IMR-90 (cell line): ENCODE measurements around the gene PAPLN. TPM values are rescaled to one million over a fixed set of nuclear protein-coding genes. Genes with fewer than 3 reads are reported as not detected.

Source experiments
- ATAC-seq: fragments of 200-7000 bp; cut with Tn5 transposase; 2 replicates; pipeline ENCODE4 v1.9.1; 2020; ENCODE audit warnings: low read depth, mild to moderate bottlenecking, moderate library complexity
- BruUV-seq: library from RNA; stranded (reverse); fragments of 400-500 nt; replicated peaks from 2 replicates; lab custom pipeline; 2021; lab: Mats Ljungman, UMichigan
- CTCF ChIA-PET: fragments of 300-600 bp; formaldehyde crosslinking; extraction: SDS; loops from one replicate; lab custom pipeline; 2021; ENCODE audit warnings: antibody characterized with exemption; lab: Yijun Ruan, JAX
- POLR2A ChIA-PET: fragments of 300-600 bp; sonication (Branson Sonifier 250); formaldehyde crosslinking; loops from one replicate; lab custom pipeline; 2022; ENCODE audit warnings: antibody characterized with exemption; ENCODE audit not compliant: unreplicated experiment; lab: Charles Lee
- DNase-seq: peaks from one replicate; pipeline ENCODE4 v3.0.0; 2013
- H2AFZ ChIP-seq: replicated peaks from 2 replicates; pipeline ENCODE3; 2013; ENCODE audit warnings: low read length, mild to moderate bottlenecking; ENCODE audit not compliant: poor library complexity
- H2AK5ac ChIP-seq: 2 replicates; pipeline ENCODE4 v1.6.1; 2013; ENCODE audit warnings: low read depth, low read length, inconsistent platforms
- H2AK9ac ChIP-seq: replicated peaks from 2 replicates; pipeline ENCODE3; 2013; ENCODE audit warnings: mild to moderate bottlenecking, low read depth, low read length, moderate library complexity; ENCODE audit not compliant: poor library complexity
- H2BK120ac ChIP-seq: 2 replicates; pipeline ENCODE4 v1.6.1; 2013; ENCODE audit warnings: low read depth, low read length, inconsistent platforms
- H2BK15ac ChIP-seq: 3 replicates; pipeline ENCODE4 v1.6.1; 2013; ENCODE audit warnings: low read depth, low read length, inconsistent platforms
- H2BK20ac ChIP-seq: 2 replicates; pipeline ENCODE4 v1.6.1; 2013; ENCODE audit warnings: low read depth, mild to moderate bottlenecking, inconsistent platforms, low read length, moderate library complexity
- H2BK5ac ChIP-seq: 2 replicates; pipeline ENCODE4 v1.6.1; 2013; ENCODE audit warnings: mild to moderate bottlenecking, low read depth, low read length, inconsistent platforms; ENCODE audit not compliant: poor library complexity, severe bottlenecking
- H3K14ac ChIP-seq: replicated peaks from 2 replicates; pipeline ENCODE4 v1.6.1; 2013; ENCODE audit warnings: low read depth, low read length, inconsistent platforms
- H3K18ac ChIP-seq: 2 replicates; pipeline ENCODE4 v1.6.1; 2013; ENCODE audit warnings: low read depth, low read length, control low read depth
- H3K23ac ChIP-seq: 2 replicates; pipeline ENCODE4 v1.6.1; 2013; ENCODE audit warnings: low read depth, low read length, inconsistent platforms
- H3K27ac ChIP-seq: 2 replicates; pipeline ENCODE4 v1.5.1; 2013; ENCODE audit warnings: mild to moderate bottlenecking, control low read depth, low read length; ENCODE audit not compliant: insufficient read depth
- H3K27me3 ChIP-seq: 2 replicates; pipeline ENCODE4 v1.6.1; 2013; ENCODE audit warnings: low read length; ENCODE audit not compliant: control insufficient read depth, insufficient read depth
- H3K36me3 ChIP-seq: 2 replicates; pipeline ENCODE4 v1.6.1; 2013; ENCODE audit warnings: low read length, mixed read lengths; ENCODE audit not compliant: control insufficient read depth, insufficient read depth
- H3K4ac ChIP-seq: 2 replicates; pipeline ENCODE4 v1.6.1; 2013; ENCODE audit warnings: low read depth, low read length, inconsistent platforms
- H3K4me1 ChIP-seq: 2 replicates; pipeline ENCODE4 v1.6.1; 2013; ENCODE audit warnings: low read length, mixed read lengths; ENCODE audit not compliant: control insufficient read depth, insufficient read depth
- H3K4me2 ChIP-seq: 2 replicates; pipeline ENCODE4 v1.6.1; 2013; ENCODE audit warnings: low read depth, mild to moderate bottlenecking, control low read depth, low read length, moderate library complexity
- H3K4me3 ChIP-seq: 2 replicates; pipeline ENCODE4 v1.5.1; 2013; ENCODE audit warnings: low read depth, mild to moderate bottlenecking, control low read depth, low read length, moderate library complexity; ENCODE audit not compliant: insufficient read depth
- H3K56ac ChIP-seq: 2 replicates; pipeline ENCODE4 v1.6.1; 2013; ENCODE audit warnings: low read length, inconsistent platforms; ENCODE audit not compliant: insufficient read depth; ENCODE audit errors: extremely low read depth
- H3K79me1 ChIP-seq, 2 experiments: 2 replicates each; pipeline ENCODE4 v1.6.1; 2013; ENCODE audit warnings: low read length in 2 of 2, inconsistent platforms in 1 of 2, low read depth in 1 of 2
- H3K9ac ChIP-seq: 2 replicates; pipeline ENCODE4 v1.6.1; 2013; ENCODE audit warnings: low read depth, low read length, control low read depth
- H3K9me1 ChIP-seq: 2 replicates; pipeline ENCODE4 v1.6.1; 2013; ENCODE audit warnings: low read length, inconsistent platforms; ENCODE audit not compliant: insufficient read depth
- H3K9me3 ChIP-seq: 2 replicates; pipeline ENCODE4 v1.6.1; 2013; ENCODE audit warnings: low read length; ENCODE audit not compliant: control insufficient read depth, insufficient read depth
- H4K20me1 ChIP-seq: 2 replicates; pipeline ENCODE4 v1.6.1; 2013; ENCODE audit warnings: low read length, inconsistent platforms; ENCODE audit not compliant: insufficient read depth
- H4K5ac ChIP-seq: 2 replicates; pipeline ENCODE4 v1.6.1; 2013; ENCODE audit warnings: mild to moderate bottlenecking, low read depth, low read length, control low read depth
- H4K8ac ChIP-seq, 2 experiments: 2 replicates each; pipeline ENCODE4 v1.6.1; 2013; ENCODE audit warnings: low read depth in 2 of 2, low read length in 2 of 2, control low read depth in 1 of 2, inconsistent platforms in 1 of 2
- H4K91ac ChIP-seq: 2 replicates; pipeline ENCODE4 v1.6.1; 2013; ENCODE audit warnings: low read depth, low read length, inconsistent platforms; ENCODE audit not compliant: insufficient read depth
- BHLHE40 ChIP-seq: fragments of 150-350 bp; IDR thresholded peaks from 2 replicates; pipeline ENCODE4 v1.6.1; 2016; ENCODE audit warnings: mild to moderate bottlenecking, low read depth, low read length
- CEBPB ChIP-seq: IDR thresholded peaks from 2 replicates; pipeline ENCODE4 v1.6.1; 2012; ENCODE audit warnings: low read depth, low read length, improper control_type of control experiment
- CHD1 ChIP-seq: IDR thresholded peaks from 2 replicates; pipeline ENCODE4 v1.6.1; 2012; ENCODE audit warnings: low read depth, low read length, improper control_type of control experiment
- CTCF ChIP-seq: conservative IDR thresholded peaks from 2 replicates; pipeline ENCODE4 v1.5.1; 2012; ENCODE audit warnings: mild to moderate bottlenecking, low read depth, low read length, improper control_type of control experiment
- ELK1 ChIP-seq: fragments of 150-350 bp; IDR thresholded peaks from 2 replicates; pipeline ENCODE4 v1.6.1; 2016; ENCODE audit warnings: low read depth, mild to moderate bottlenecking, low read length, moderate library complexity, borderline replicate concordance
- FOS ChIP-seq: fragments of 150-350 bp; IDR thresholded peaks from 2 replicates; pipeline ENCODE4 v1.6.1; 2016; ENCODE audit warnings: low read depth, low read length
- MAFK ChIP-seq: IDR thresholded peaks from 2 replicates; pipeline ENCODE4 v1.6.1; 2012; ENCODE audit warnings: low read depth, low read length, improper control_type of control experiment
- MAZ ChIP-seq: IDR thresholded peaks from 2 replicates; pipeline ENCODE4 v1.6.1; 2012; ENCODE audit warnings: low read depth, mild to moderate bottlenecking, low read length, improper control_type of control experiment, moderate library complexity, borderline replicate concordance
- MXI1 ChIP-seq: IDR thresholded peaks from 2 replicates; pipeline ENCODE4 v1.6.1; 2012; ENCODE audit warnings: low read depth, mild to moderate bottlenecking, low read length, moderate library complexity, borderline replicate concordance
- NFE2L2 ChIP-seq: fragments of 150-350 bp; IDR thresholded peaks from 2 replicates; pipeline ENCODE4 v1.6.1; 2016; ENCODE audit warnings: low read depth, mild to moderate bottlenecking, low read length
- POLR2A ChIP-seq: IDR thresholded peaks from 2 replicates; pipeline ENCODE4 v1.6.1; 2012; ENCODE audit warnings: mild to moderate bottlenecking, low read depth, low read length
- RAD21 ChIP-seq: IDR thresholded peaks from 2 replicates; pipeline ENCODE4 v1.6.1; 2012; ENCODE audit warnings: low read length, improper control_type of control experiment
- RCOR1 ChIP-seq: IDR thresholded peaks from 2 replicates; pipeline ENCODE4 v1.6.1; 2012; ENCODE audit warnings: mild to moderate bottlenecking, low read length, improper control_type of control experiment; ENCODE audit not compliant: insufficient replicate concordance
- RFX5 ChIP-seq: IDR thresholded peaks from 2 replicates; pipeline ENCODE4 v1.8.0; 2012; ENCODE audit warnings: low read depth, mild to moderate bottlenecking, low read length, moderate library complexity
- SMC3 ChIP-seq: fragments of 150-350 bp; IDR thresholded peaks from 2 replicates; pipeline ENCODE4 v1.6.1; 2016; ENCODE audit warnings: low read depth, mild to moderate bottlenecking, antibody characterized with exemption, low read length, moderate library complexity
- USF2 ChIP-seq: fragments of 150-350 bp; IDR thresholded peaks from 2 replicates; pipeline ENCODE4 v1.6.1; 2017; ENCODE audit warnings: mild to moderate bottlenecking, antibody characterized with exemption, low read length, low read depth
- WGBS, 2 experiments: methylation state at CpG; one replicate each; pipeline versions ENCODE4 v1.1.5 to v1.1.7; 2013; ENCODE audit warnings: missing lambda C conversion rate in 2 of 2; ENCODE audit not compliant: insufficient read length in 1 of 2; ENCODE audit errors: extremely low coverage in 2 of 2; 5-methylcytosine and 5-hydroxymethylcytosine counted together
- dilution Hi-C: fragments of 300-500 bp; cut with HindIII; formaldehyde crosslinking; loops from one replicate; pipeline ENCODE4 v1.14.3; 2018; ENCODE audit warnings: low sequenced_read_pairs; ENCODE audit not compliant: unreplicated experiment
- in situ Hi-C: fragments of 300-500 bp; cut with MboI; formaldehyde crosslinking; loops from 3 replicates; pipeline ENCODE4 v1.14.3; 2019; ENCODE audit warnings: low sequenced_read_pairs, inconsistent platforms, mixed read lengths
- intact Hi-C: fragments of 100-400 bp; cut with micrococcal nuclease; formaldehyde crosslinking; loops from 2 replicates; pipeline ENCODE4 v1.10.0; 2022
- polyA plus RNA-seq, 3 experiments: library from polyadenylated mRNA; depleted of rRNA; stranded (reverse); fragments of >200 nt; gene quantifications; 2 replicates each; pipeline ENCODE4 v1.2.3, GENCODE V29; 2012; ENCODE audit warnings: low replicate concordance in 1 of 3
- total RNA-seq: library from RNA; depleted of rRNA; stranded (reverse); fragments of >200 nt; gene quantifications from 2 replicates; pipeline ENCODE4 v1.2.3, GENCODE V29; 2012

Gene PAPLN
- total and polyA plus RNA-seq, 2 of the 4 experiments (the other 2 are of a cell fraction), result 0.36 to 1.2 TPM

- Histone ChIP-seq H3K4ac (no peak overlapping the region), H2BK15ac (no peak overlapping the region), H3K56ac (no peak overlapping the region), H3K18ac (no peak overlapping the region), H4K91ac (no peak overlapping the region), H3K4me3 (no peak overlapping the region), H2BK120ac (no peak overlapping the region), H4K20me1 (no peaks in the 10 kb centered on the region), H3K36me3 (peaks cover 44% of the 10 kb centered on the region), H3K9me1 (peaks cover 3% of the 10 kb centered on the region; the same call in 1 of the 2 replicates), H4K8ac (no peak overlapping the region), H3K27ac (no peak overlapping the region), H2AFZ (no peak overlapping the region), H3K23ac (no peak overlapping the region), H4K5ac (no peak overlapping the region), H2BK5ac (no peak overlapping the region), H3K4me2 (no peak overlapping the region), H3K27me3 (no peaks in the 10 kb centered on the region), H2AK5ac (no peak overlapping the region), H2AK9ac (no peak overlapping the region), H3K79me1 (peaks cover 3 to 6% of the 10 kb centered on the region in 2 experiments; a peak in 3 of 4 replicates), H2BK20ac (no peak overlapping the region), H3K14ac (no peak overlapping the region), H3K9me3 (no peaks in the 10 kb centered on the region), H3K9ac (no peak overlapping the region), H3K4me1 (peaks cover 3% of the 10 kb centered on the region)
- ChIA-PET POLR2A (no interaction called here), CTCF (no interaction called here)
- dilution Hi-C loops (loop anchor here (25.0 kb wide), 1 partner anchor 185 kb away; the partner anchor contains the start of gene NUMB), in situ Hi-C loops (no loop called here), intact Hi-C loops (no loop called here)
- BruUV-seq, result no TSS peak
- DNase-seq, result no peak
- no peak for TF ChIP-seq FOS
- no peak for TF ChIP-seq NFE2L2
- TF ChIP-seq MAFK, result no peak
- no peak for TF ChIP-seq CTCF
- no peak for TF ChIP-seq MAZ
- TF ChIP-seq USF2, result no peak
- TF ChIP-seq RCOR1, result no peak
- TF ChIP-seq MXI1, result no peak
- TF ChIP-seq BHLHE40, result no peak
- TF ChIP-seq SMC3, result no peak
- TF ChIP-seq RAD21, result no peak
- TF ChIP-seq POLR2A, result no peak
- no peak for TF ChIP-seq CEBPB
- no peak for TF ChIP-seq RFX5
- TF ChIP-seq ELK1, result no peak
- TF ChIP-seq CHD1, result no peak
- ATAC-seq, result no peak
- no CpG with 5 or more reads among the region's 2 CpGs for WGBS, 2 experiments
Measured at GRCh38 chr14:73277376-73277775, 40.1 kb downstream of the PAPLN start.
